GM12878 (cell line): ENCODE results near the gene CASK. TPM values are rescaled to one million over a fixed set of nuclear protein-coding genes. Genes with fewer than 3 reads are reported as not detected.

Source experiments
- ATAC-seq: fragments of 200-7000 bp; cut with Tn5 transposase; 3 replicates; pipeline ENCODE4 v1.9.1; 2020; ENCODE audit warnings: mild to moderate bottlenecking, moderate library complexity
- BruUV-seq: library from RNA; stranded (reverse); fragments of 400-500 nt; replicated peaks from 2 replicates; lab custom pipeline; 2021; lab: Mats Ljungman, UMichigan
- CTCF ChIA-PET: fragments of 300-600 bp; sonication (Branson Sonifier 250); formaldehyde crosslinking; extraction: SDS; loops from one replicate; lab custom pipeline; 2021; ENCODE audit warnings: inconsistent platforms; lab: Yijun Ruan, JAX
- POLR2A ChIA-PET: fragments of 350-600 bp; formaldehyde crosslinking; extraction: SDS; loops from one replicate; lab custom pipeline; 2021; ENCODE audit warnings: inconsistent platforms; lab: Charles Lee
- RAD21 ChIA-PET: fragments of 300-600 bp; sonication (Branson Sonifier 250); formaldehyde crosslinking; loops from one replicate; lab custom pipeline; 2023; ENCODE audit warnings: antibody characterized with exemption; ENCODE audit not compliant: unreplicated experiment; lab: Charles Lee
- SMC1A ChIA-PET: fragments of 300-600 bp; sonication (Branson Sonifier 250); formaldehyde crosslinking; loops from one replicate; lab custom pipeline; 2023; ENCODE audit not compliant: unreplicated experiment, uncharacterized antibody; lab: Charles Lee
- DNase-seq: peaks from one replicate; pipeline ENCODE4 v3.0.0-alpha.2; 2011; ENCODE audit warnings: low read depth, low spot score
- FAIRE-seq: peaks from 3 replicates; lab custom pipeline; 2011; peaks lifted over from hg19 to GRCh38; lab: Jason Lieb, UNC
- H2AFZ ChIP-seq: 2 replicates; pipeline ENCODE4 v1.6.0; 2011; ENCODE audit warnings: low read depth, low read length, control low read depth; ENCODE audit not compliant: control insufficient read depth
- H3K27ac ChIP-seq: 2 replicates; pipeline ENCODE4 v1.5.1; 2011; ENCODE audit warnings: control low read depth; ENCODE audit not compliant: control insufficient read depth, insufficient read depth
- H3K27me3 ChIP-seq, 2 experiments: replicated peaks in 1 of 2; 2 replicates each; pipeline versions ENCODE4 v1.6.0 to v1.6.1; 2011; ENCODE audit warnings: low read length in 1 of 2; ENCODE audit not compliant: control insufficient read depth in 2 of 2, insufficient read depth in 2 of 2
- H3K36me3 ChIP-seq, 2 experiments: 2 replicates each; pipeline ENCODE4 v1.5.1; 2011; ENCODE audit warnings: low read length in 1 of 2; ENCODE audit not compliant: control insufficient read depth in 2 of 2, insufficient read depth in 2 of 2
- H3K4me1 ChIP-seq: 2 replicates; pipeline ENCODE4 v1.6.1; 2011; ENCODE audit warnings: mild to moderate bottlenecking, low read length, moderate library complexity, mixed read lengths; ENCODE audit not compliant: control insufficient read depth, insufficient read depth
- H3K4me2 ChIP-seq: 2 replicates; pipeline ENCODE4 v1.6.0; 2011; ENCODE audit warnings: control low read depth; ENCODE audit not compliant: control insufficient read depth, insufficient read depth
- H3K4me3 ChIP-seq: fragments of 200-600 bp; sonication (generic); 2 replicates; pipeline ENCODE4 v1.5.1; 2016
- H3K79me2 ChIP-seq: 2 replicates; pipeline ENCODE4 v1.6.0; 2011; ENCODE audit warnings: low read length; ENCODE audit not compliant: control insufficient read depth, insufficient read depth
- H3K9ac ChIP-seq: 2 replicates; pipeline ENCODE4 v1.8.0; 2011; ENCODE audit warnings: low read length, control low read depth, mixed read lengths; ENCODE audit not compliant: control insufficient read depth, insufficient read depth
- H3K9me3 ChIP-seq: replicated peaks from 3 replicates; pipeline ENCODE4 v1.5.1; 2011; ENCODE audit warnings: mild to moderate bottlenecking, low read length; ENCODE audit not compliant: control insufficient read depth, insufficient read depth
- H4K20me1 ChIP-seq: 2 replicates; pipeline ENCODE4 v1.6.0; 2011; ENCODE audit not compliant: control insufficient read depth, insufficient read depth
- CTCF ChIP-seq, 3 experiments: IDR thresholded peaks in 2 of 3; conservative IDR thresholded peaks in 1 of 3; 2 replicates each; pipeline ENCODE4 v1.5.1; 2011; ENCODE audit warnings: low read depth in 3 of 3, low read length in 3 of 3, mild to moderate bottlenecking in 3 of 3, control low read depth in 2 of 3, moderate library complexity in 2 of 3, inconsistent platforms in 1 of 3, mixed read lengths in 1 of 3; ENCODE audit not compliant: control insufficient read depth in 2 of 3, insufficient read depth in 1 of 3; ENCODE audit errors: extremely low read depth in 1 of 3
- E2F4 ChIP-seq: IDR thresholded peaks from 2 replicates; pipeline ENCODE4 v1.6.1; 2012; ENCODE audit warnings: low read depth, low read length, improper control_type of control experiment
- MEF2A ChIP-seq: IDR thresholded peaks from 2 replicates; pipeline ENCODE4 v1.6.1; 2011; ENCODE audit warnings: low read depth, mild to moderate bottlenecking, low read length, moderate library complexity; ENCODE audit not compliant: insufficient read depth
- POLR2AphosphoS2 ChIP-seq: IDR thresholded peaks from 2 replicates; pipeline ENCODE4 v1.6.1; 2011; ENCODE audit warnings: low read depth, mild to moderate bottlenecking, low read length, improper control_type of control experiment, moderate library complexity
- WRNIP1 ChIP-seq: IDR thresholded peaks from 2 replicates; pipeline ENCODE4 v1.6.1; 2011; ENCODE audit warnings: low read depth, low read length, improper control_type of control experiment, borderline replicate concordance
- ZNF274 ChIP-seq: IDR thresholded peaks from one replicate; pipeline ENCODE4 v1.8.0; 2011; ENCODE audit not compliant: insufficient read length, insufficient read depth
- WGBS: methylation state at CpG from one replicate; pipeline ENCODE4 v1.1.6; 2016; ENCODE audit warnings: low lambda C conversion rate; ENCODE audit not compliant: insufficient replicate concordance, insufficient coverage; ENCODE audit errors: missing lambda C conversion rate; 5-methylcytosine and 5-hydroxymethylcytosine counted together
- in situ Hi-C: fragments of 300-500 bp; cut with MboI; formaldehyde crosslinking; loops from 9 replicates; pipeline ENCODE4 v1.14.3; 2018; ENCODE audit warnings: mixed read lengths
- intact Hi-C: fragments of 100-400 bp; cut with micrococcal nuclease; formaldehyde crosslinking; loops from one replicate; pipeline ENCODE4 v1.14.2; 2022; ENCODE audit not compliant: unreplicated experiment
- polyA plus RNA-seq, 11 experiments: library from polyadenylated mRNA; depleted of rRNA in 4 of 11; unstranded in 6 of 11; stranded (reverse) in 5 of 11; fragments of >200 nt; fragmentation: Nextera tagmentation in 4 of 11; fragmentation: Illumina TruSeq in 1 of 11; extraction: Ambion mirVana in 4 of 11; extraction: Trizol in 1 of 11; gene quantifications; 1 replicate in 1 of 11; 2 replicates in 10 of 11; pipeline versions ENCODE4 v1.2.1 to v1.2.3, GENCODE V29; 2011 to 2016; ENCODE audit warnings: inconsistent platforms in 2 of 11, missing spikeins in 2 of 11, low read depth in 1 of 11
- total RNA-seq, 4 experiments: library from RNA; depleted of rRNA in 3 of 4; stranded (reverse); fragments of >200 nt in 3 of 4; fragmentation: Illumina TruSeq in 1 of 4; extraction: Trizol in 1 of 4; gene quantifications; 2 replicates each; pipeline versions ENCODE4 v1.2.1 to v1.2.3, GENCODE V29; 2013 to 2021

The CASK gene
- total and polyA plus RNA-seq, 10 of the 15 experiments (the other 5 are each of a cell fraction or from before 2014, with no cell fraction given) = 0.60 to 45.9 (median 4.8) TPM

- peak overlapping the region; percentile 70 for H3K9ac ChIP-seq
- no peak for FAIRE-seq
- ChIA-PET RAD21 (interaction anchor here (1.2 to 9.1 kb wide), 3 partner anchors 55 to 126 kb away, joined by 4 to 76 read pairs (median 4); no protein-coding TSS in a partner anchor), CTCF (interaction anchor here (0.9 to 1.3 kb wide), 2 partner anchors 85 to 124 kb away, joined by 3 to 7 read pairs; no protein-coding TSS in a partner anchor), POLR2A (interaction anchor here (0.6 kb wide), 1 partner anchor 349 kb away, joined by 5 read pairs; no protein-coding TSS in a partner anchor), SMC1A (interaction anchor here (1.0 kb wide), 1 partner anchor 55 kb away, joined by 4 read pairs; no protein-coding TSS in a partner anchor)
- H3K4me1 ChIP-seq = no peaks in the 10 kb centered on the region
- peaks cover 13% of the 10 kb centered on the region for H3K79me2 ChIP-seq
- in situ Hi-C loops = no loop called here
- peak overlapping the region; percentile 38 for H3K27ac ChIP-seq
- no peak for DNase-seq
- no peaks in the 10 kb centered on the region for H3K36me3 ChIP-seq
- BruUV-seq = no TSS peak
- ATAC-seq = peak; percentile 15
- WGBS = 37% methylated on average over 48 of the region's 48 CpGs
- no peaks in the 10 kb centered on the region for H3K9me3 ChIP-seq
- H3K4me3 ChIP-seq = peak overlapping the region; percentile 71
- intact Hi-C loops = loop anchor here (5.0 kb wide), 2 partner anchors 170 to 185 kb away; no protein-coding TSS in a partner anchor
- peak overlapping the region; percentile 63 for H3K4me2 ChIP-seq
- H4K20me1 ChIP-seq = no peaks in the 10 kb centered on the region
- H3K27me3 ChIP-seq = no peaks in the 10 kb centered on the region; a peak in 1 of 4 replicates
- peak overlapping the region; percentile 54 for H2AFZ ChIP-seq
- TF ChIP-seq ZNF274 = no peak
- TF ChIP-seq WRNIP1 = no peak
- TF ChIP-seq MEF2A = no peak
- peak; percentile 3 to 15 (median 7); a peak in 1 of 6 replicates for TF ChIP-seq CTCF (IDR thresholded peaks at IDR 0.05 in 2 of 3, conservative IDR thresholded peaks at IDR 0.05 in 1 of 3; ENCODE audit: control insufficient read depth in 2 of 3, extremely low read depth in 1 of 3, insufficient read depth in 1 of 3, low read depth in 3 of 3, low read length in 3 of 3)
- no peak for TF ChIP-seq E2F4
- no peak for TF ChIP-seq POLR2AphosphoS2
- TF ChIP-seq, all 136 proteins: peak for 1
Measured at GRCh38 chrX:41922431-41923151, 763 bp downstream of the CASK start.
